Activated CD4-positive, CD25-positive, alpha-beta regulatory T cell (primary cell): ENCODE measurements around the gene SCGB1A1.
"Not testable (repeated sequence)": the region's sequence is repeated elsewhere in the genome, so short reads cannot be mapped to it uniquely, and the experiment has no call there.

Source experiments
- DNase-seq, 4 experiments: peaks; one replicate each; lab custom pipeline; 2025; lab: John Stamatoyannopoulos, UW

SCGB1A1 gene

DNA sequence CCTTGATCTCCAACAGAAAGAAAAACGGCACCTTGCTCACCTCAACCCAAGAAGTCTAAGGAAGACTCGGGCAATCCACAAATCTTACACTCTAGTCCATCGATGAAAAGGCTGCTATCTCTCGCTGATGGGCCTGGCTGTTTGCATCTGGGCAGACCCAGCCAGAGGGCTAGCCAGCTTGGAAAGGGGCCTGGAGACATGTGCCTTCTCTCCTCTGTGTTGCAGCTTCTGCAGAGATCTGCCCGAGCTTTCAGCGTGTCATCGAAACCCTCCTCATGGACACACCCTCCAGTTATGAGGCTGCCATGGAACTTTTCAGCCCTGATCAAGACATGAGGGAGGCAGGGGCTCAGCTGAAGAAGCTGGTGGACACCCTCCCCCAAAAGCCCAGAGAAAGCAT is 3.2 kb downstream of the SCGB1A1 start:
- DNase-seq, result no peak

DNA sequence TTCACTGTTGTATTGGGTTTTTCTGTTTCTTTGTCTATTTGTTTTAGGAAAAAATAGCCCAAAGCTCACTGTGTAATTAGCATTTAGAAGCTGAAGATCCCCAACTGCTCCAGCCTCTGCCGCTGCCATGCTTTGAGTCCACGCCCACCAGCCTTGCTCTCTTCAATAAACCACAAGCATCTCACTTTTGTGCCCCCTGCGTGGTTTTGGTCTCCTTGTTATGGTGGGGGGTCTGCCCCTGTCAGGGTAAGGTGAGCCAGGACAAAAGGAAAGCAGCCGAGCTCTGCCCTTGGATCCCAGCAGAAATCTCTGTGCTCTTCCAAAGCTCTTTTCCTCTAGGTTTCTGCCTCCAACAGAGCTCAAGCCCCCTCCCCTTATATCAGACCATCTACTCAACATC is 4.2 kb downstream of the SCGB1A1 start:
- DNase-seq, result no peak

DNA sequence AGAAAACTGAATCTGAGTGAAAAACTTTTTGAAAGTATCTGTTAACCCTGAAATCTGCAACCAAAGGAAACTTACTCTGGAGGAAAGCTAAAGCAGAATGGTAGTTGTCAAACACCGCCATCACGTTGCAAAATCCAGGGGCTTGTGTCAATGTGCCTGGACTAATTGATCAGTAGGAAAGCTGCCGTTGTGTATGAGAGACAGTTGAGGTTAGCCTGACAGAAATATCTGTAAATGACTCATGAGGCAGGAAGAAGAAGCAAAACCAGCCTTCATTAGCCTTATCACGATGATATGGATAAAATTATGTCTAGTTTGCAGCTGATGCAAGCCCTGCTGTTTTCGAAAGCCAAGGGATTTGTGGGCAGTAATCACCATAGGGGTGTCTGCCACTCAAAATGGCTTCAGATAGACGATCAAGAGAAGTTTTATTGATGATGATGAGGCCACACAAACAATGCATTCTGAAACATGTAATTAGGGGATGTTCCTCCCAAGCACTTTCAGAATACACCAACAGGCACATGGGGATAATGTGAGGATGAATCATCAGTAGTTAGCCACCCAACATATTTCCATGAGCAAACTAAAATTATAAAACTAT is 8.9 kb downstream of the SCGB1A1 start:
- no peak for DNase-seq

DNA sequence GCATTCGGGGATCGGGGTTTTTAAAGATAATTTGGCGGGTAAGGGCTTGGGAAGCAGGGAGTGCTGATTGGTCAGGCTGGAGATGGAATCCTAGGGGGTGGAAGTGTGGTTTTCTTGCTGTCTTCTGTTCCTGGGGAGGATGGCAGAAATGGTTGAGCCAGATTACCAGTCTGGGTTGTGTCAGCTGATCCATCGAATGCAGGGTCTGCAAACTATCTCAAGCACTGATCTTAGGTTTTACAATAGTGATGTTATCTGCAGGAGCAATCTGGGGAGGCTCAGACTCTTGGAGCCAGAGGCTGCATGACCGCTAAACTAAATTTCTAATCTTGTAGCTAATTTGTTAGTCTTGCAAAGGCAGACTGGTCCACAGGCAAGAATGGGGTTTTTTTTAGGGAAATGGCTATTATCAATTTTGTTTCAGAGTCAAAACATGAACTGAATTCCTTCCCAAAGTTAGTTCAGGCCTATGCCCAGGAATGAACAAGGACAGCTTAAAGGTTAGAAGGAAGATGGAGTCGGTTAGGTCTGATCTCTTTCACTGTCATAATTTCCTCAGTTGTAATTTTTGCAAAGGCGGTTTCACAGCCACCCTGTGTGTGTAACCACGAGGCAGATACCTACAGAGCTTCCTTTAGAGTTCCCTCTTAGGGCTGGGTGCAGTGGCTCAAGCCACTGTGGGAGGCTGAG is 10.2 kb downstream of the SCGB1A1 start:
- no peak for DNase-seq

DNA sequence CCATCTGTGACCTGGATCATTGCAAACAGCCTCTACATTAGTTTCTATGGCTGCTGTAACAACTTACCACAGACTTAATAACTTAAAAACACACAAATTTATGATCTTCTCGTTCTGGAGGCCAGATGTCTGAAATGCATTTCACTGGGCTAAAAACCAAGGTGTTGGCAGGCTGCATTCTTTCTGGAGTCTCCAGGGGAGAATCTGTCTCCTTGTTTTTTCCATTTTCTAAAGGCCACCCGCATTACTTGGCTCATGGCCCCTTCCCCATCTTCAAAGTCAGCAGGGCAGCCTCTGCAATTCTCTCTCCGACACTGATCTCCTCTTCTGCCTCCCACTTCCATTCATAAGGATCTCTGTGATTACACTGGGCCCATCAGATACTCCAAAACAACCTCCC is 11.6 kb downstream of the SCGB1A1 start:
- no peak for DNase-seq

DNA sequence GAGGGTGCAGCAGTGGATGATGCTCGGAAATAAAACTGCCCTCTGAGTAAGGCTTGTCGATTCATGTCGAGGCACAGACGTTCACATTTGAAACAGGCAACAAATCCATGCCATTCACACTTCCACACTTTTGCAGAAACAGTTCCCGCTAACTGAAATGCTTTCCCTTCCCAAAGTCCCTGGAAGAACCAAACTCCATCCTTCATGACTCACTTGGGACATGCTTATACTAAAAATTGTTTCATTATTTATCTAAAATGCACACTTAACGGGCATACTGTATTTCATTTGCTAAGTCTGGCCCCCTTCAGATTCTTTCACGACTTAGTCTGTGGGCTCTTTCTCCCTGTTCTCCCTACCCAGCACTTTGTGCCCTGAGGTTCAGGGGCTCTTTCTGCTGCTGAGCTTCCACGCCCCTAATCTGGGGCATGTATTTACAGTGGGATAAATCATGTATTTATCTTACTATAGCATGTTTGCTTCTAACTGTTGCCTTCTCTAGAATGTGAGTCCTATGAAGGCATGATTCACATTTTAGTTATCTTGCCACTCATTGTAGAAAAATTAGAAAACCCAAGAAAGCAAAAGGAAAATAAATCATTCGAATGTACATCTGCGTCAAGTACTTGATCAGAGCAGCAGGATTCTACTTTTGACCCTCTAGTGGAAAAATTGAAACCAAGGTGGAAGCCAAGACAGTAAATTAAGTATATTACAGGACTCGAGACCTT is 12.5 kb downstream of the SCGB1A1 start:
- DNase-seq, result no peak

DNA sequence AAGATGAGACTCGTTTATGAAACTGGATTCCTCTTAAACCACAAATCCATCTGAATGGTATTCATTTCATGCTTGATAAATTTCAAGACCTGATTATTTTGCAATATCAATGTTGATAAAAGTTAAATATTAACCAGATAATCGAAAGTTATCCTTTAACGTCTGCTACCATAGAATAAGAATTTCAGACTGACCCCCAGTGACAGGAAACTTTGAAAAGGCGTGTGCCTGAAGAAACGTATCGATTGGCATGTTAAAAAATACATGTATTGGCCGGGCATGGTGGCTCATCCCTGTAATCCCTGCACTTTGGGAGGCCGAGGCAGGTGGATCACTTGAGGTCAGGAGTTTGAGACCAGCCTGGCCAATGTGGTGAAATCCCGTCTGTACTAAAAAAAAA is 13.9 kb downstream of the SCGB1A1 start:
- no peak for DNase-seq

DNA sequence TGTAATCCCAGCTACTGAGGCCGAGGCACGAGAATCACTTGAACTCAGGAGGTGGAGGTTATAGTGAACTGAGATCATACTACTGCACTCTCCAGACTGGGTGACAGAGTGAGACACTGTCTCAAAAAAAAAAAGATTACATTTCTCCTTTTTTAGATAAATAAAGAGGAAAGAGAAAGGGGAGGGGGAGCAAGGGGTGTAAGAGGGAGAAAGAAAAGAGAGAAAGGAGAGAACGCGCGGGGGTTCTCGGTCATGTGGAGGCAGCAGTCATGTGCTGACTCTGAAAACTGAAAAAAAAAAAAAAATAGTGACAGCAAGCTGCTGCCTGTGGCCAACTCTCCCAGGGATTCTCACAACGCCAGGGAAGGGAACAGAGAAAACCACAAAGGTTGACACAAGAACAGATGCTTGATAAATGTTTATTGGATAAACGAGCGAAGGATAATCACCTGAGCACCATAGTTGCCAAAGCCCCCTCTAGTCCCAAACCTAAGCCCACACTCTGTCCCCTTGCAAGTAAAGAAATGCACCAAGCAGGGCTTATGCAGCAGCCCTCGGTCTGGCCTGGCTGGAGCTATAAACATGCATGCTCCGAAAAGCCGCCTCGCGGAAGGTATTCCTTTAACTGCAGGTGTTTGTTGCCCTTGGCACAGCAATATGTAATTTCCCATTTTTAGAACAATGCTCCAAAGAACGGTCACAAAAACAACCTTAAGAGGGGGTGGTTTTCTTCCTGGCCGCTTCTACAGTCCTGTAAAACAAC is 14.5 kb downstream of the SCGB1A1 start:
- DNase-seq, result no peak

DNA sequence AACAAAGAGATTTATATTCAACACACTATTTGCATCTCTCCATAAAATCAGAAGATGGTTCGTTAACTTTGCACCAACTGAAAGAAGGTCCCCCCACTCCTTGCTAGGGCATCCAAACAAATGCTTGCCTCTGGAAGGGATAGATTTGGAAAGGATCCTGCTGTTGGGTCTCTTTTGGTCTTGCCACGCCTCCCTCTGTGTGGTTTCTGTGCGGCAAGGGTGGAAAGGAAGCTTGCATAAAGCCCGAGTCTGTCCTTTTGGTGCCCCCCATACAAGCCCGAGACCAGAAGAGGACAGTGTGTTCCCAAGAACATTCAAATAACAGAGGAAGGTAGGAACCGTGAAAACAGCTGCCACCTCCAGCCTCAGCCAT is 15.1 kb downstream of the SCGB1A1 start:
- DNase-seq, result no peak

DNA sequence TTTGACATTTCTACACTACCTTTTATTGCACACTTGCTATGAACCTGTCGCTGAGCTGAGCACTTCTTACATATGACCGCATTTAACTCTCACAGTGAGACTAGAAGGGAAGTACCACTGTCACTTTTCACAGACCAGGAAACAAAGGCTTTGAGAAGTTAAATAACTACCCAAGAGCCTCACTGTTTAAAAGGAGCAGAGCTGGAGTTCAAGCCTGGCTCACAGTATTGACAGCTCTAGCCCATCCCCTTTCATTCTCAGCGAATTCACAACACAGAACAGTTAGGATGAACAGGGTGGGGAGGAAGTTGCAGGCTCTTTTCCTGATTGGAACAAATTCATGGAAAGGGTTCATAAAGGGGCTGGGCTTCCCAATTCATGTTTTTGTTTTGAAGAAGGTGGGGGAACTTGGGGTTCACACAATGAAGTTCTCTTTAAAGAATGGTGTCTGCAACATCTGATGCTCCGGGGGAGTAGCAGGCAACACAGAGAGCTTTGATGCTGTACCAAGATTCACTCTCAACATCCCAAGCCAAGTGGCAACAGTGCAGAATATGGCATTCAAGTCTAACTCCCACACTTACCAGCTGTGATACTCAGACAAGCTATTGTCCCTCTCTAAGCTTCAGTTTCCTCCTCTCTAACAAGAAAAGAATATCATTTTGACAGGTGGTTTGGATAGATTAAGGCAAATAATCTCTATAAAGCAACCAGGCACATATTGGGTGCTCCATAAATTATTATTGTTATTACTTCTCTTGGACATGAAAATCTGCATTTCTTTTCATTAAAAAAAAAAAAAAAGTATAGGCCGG is 17.2 kb downstream of the SCGB1A1 start:
- DNase-seq, result no peak

DNA sequence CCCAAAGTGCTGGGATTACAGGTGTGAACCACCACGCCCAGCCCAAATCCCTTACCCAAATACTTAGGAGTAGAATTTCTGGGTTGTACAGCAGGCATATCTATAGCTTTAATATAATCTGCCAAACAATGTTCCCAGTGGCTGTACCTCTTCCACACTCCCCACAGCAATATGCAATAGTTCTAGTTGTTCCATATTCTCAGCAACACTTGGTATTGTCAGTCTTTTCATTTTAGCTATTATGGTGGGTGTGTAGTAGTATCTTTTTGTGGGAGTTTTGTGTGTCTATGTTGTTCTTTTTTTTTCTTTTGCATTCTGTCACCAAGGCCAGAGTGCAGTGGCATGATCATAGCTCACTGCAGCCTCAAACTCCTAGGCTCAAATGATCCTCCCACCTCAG is 18.8 kb downstream of the SCGB1A1 start:
- DNase-seq, result no peak

DNA sequence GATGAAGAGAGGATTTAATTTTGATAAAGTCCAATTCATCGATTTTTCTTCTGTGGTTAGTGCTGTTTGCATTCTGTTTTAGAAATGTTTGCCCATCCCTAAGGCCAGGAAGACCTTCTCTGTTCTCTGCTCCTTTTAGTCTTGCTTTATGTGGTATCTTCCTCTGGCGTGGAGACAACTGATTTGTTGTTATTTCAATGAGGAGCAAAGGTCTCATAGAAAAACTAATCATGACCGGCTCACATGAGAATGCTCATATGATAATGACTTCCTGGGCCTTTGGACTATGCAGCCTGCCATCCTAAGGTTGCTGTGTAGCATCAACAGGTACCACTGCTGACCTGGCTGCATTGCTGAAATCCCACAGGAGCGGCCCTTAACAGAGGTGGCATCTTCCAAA is 19.8 kb downstream of the SCGB1A1 start:
- no peak for DNase-seq

DNA sequence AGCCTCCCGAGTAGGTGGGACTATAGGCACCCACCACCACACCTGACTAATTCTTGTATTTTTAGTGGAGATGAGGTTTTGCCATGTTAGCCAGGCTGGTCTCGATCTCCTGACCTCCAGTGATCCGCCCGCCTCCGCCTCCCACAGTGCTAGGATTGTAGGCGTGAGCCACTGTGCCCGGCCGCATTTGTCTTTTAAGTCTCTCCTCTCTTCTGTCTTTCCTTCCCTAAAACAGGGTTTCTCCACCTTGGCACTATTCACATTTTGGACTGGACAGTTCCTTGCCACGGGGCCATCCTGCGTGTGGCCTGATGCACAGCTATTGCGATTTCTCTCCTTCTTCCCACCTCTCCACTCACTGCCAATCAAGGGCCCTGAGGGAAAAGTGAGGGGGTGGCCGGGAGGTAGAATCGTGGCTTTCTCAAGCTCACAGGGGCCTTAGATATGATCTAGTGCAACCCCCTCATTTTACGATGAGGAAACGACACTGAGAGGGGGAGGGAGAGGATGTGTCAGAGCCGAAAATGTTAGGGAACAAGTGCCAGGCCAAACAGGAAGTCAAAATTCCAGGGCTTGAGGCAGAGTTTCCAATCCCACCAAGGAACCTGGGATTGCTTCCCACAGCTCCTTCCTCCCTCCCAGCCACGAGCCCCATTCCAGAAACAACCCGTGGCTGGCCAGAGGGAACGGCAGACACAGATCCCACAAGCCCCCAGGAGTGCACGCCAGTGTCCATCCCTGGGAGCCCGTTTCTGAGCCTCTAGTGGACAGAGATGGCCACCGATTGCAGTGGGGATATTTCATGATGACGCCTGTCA is 21.2 kb downstream of the SCGB1A1 start:
- DNase-seq, result no peak

DNA sequence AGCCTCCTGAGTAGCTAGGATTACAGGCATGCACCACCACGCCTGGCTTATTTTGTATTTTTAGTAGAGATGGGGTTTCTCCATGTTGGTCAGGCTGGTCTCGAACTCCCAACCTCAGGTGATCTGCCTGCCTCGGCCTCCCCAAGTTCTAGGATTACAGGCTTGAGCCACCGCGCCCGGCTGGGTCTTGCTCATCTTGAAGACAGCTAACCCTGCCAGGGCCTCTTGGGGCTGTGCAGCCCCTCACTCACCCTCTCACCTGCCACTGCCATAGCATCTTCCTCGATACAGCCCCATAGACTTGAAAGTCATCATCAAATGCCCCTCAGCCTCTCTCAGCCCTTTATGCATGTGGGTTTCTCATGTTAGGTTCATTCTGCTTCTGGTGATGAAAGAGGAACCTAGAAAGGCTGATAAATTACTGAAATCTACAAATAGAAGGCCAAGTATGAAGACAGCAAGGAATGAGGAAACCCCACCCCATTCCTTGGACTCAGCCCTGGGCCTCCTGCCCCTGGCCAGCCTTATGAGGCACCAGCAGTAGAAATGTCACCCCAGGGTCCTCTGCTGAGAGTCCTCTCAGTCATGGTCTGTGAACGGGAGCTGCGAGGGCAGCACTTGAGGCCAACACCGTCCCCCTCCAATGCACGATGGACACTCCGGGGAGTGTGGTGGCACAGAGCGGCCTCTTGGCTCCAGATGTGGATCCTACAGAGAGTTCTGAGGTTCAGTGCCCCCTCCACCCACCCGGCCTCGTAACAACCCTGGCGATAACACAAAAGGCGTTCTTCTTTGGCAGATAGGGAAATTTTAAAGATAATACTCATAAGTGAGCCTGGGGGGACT is 24.8 kb downstream of the SCGB1A1 start:
- no peak for DNase-seq

DNA sequence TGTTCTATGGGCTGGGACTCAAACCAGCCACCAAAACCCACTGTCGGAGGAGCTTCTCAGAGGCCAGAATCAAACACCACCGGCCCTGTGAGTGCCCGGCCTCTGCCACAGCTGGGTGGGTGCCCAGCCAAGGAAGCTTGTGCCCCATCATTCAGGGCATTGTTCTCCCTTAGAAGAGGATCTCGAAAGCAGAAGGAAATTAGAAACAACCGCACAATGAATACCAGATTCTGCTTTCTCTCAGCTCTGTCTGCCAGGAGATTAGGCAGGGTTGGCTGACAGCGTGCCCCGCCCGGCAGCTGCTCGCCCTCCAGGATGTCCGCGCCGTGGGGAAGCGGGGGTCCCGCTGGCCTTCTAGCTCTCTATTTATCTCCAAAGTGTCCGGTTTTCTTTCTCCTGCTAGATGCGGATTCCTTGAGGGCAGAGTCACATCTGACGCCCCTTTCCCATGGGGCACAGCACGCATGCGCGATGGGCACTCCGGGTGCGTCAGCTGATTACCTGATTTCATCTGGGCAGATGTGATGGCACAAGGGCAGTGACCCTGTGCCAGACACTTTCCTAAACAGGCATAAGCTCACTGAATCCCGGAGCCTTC is 25.5 kb downstream of the SCGB1A1 start:
- DNase-seq, result no peak

DNA sequence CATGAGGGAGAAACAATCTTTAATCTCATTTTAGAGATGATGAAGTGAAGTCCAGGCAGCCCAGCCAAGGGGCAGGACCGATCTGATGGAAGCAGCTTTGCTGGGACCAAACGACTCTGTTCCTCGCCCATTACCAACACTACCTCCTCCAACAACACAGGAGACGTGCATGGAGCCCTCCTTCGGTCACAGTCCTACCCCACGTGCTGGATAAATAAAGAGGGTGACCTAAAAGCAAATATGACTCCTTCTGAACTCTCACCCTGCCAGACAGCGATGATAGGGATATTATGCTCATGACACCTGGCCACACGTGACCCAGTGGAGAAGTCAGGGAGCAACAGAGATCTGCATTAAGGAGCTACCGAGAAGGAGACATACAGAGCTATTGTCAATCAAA is 26.0 kb downstream of the SCGB1A1 start:
- DNase-seq, result no peak

DNA sequence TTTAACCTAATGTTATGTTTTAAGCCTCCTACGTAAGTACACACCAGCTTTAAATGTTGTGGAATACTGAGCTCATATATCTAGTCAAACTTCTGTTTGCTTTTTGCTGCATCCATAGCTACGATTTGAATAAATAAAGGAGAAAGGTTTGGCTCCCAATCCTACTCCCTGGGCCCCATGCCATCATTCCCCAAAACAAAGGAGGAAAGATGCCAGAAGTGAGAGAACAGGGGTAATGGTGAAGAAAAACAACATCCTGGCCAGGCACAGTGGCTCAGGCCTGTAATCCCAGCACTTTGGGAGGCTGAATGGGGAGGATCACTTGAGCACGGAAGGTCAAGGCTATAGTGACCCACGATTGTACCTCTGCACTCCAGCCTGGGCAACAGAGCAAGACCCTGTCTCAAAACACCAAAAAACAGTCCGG is 26.5 kb downstream of the SCGB1A1 start:
- no peak for DNase-seq

DNA sequence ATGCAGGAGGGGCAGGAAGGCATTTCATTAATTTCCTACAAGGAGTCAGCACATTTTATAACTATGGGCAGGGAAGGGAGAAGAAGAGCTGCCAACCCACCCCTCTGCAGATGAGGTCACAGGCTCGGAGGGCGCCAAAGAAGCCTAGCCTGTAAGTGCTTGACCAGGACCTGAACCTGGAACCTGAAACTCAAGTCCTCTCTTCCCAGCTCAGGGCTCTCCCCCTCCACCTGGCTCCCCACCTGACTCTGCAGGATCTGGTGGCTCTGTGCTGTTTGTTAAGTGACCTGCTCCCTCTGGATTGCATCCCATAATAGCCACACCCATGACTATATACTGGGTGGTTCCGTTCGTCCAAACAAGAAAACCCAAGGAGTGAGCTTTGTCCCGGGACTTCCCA is 27.3 kb downstream of the SCGB1A1 start:
- DNase-seq, result no peak

DNA sequence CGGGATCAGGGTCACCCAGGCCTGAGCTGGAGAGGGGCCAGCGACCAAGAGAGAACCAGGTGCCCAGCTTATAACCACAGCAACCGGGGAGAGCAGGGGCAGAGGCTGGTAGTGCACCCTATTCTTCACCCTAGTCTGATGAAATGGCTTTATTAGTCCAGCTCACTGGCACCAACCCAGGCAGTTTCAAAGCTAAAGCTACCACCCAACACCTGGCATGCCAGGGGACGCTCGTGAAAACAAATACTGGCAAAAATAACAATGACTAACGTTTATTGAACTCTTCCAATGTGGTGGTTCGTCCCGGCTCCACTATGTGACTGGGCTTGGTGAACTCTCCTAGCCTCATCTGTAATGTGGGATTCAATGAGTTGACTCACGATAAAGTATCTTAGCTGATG is 30.6 kb downstream of the SCGB1A1 start:
- no peak for DNase-seq

DNA sequence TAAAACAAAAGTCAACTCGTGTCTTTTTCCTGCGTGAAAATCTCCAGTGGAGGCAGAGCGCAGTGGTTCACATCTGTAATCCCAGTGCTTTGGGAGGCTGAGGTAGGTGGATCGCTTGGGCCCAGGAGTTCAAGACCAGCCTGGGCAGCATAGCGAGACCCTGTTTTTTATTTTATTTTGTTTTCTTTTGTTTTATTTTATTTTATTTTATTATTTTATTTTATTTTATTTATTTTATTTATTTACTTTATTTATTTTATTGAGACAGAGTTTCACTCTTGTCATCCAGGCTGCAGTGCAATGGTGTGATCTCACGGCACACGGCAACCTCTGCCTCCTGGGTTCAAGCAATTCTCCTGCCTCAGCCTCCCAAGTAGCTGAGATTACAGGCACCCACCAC is 31.1 kb downstream of the SCGB1A1 start:
- not testable (repeated sequence) for DNase-seq
